Measurements from ENCODE around the gene IL26.
"Not testable (repeated sequence)": the region's sequence is repeated elsewhere in the genome, so short reads cannot be mapped to it uniquely, and the experiment has no call there.

IL26 gene

DNA sequence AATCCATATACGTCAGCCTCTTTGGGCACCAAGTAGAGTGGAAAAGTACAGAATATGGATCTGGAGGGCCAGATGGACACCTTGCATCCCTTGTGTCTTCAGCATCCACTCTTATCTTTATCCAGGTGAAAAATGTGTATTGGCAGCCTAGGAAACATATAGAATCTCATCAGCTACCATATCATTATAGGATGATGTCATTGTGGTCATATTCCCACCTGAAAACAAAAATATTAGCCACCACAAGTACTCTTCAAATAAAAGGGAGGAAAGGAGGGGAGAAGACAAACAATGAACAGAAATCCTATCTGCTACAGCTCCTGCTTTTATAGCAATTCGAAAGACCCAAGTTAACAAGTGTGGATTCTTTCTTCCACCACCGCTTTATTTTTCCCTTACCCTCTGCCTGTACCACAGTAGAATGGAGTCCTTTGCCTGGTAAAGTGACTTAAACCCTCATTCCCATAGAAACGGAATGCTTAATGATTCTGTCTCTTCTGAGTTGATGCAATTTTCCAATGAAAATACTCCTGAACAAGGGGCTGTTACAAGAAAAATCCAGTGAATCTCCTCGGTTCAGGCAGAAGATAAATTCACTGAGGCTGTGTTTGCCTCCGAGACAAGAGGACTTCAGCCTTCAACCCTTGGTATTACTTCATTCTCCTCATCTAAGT, 13.8 kb upstream of the IL26 start:
- no peak for DNase-seq

DNA sequence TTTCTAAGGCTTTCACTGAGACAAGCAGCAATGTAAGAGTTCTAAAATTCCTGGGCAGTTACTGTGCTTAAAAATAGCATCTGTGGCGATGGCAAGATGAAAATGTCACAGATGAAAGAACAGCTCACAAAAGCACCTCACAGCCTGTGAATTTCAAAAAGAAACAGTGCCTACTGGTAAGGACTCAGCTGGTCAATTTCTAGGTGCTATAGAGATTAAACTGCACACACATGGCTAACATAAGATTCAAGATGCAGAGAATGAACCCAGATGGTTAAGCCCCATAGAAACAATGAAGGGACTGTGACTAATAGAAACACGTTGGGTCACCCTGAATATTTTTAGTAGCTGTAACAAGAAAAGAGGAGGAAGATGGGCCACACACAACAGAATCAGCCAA, 12.0 kb upstream of the IL26 start:
- no peak for DNase-seq

DNA sequence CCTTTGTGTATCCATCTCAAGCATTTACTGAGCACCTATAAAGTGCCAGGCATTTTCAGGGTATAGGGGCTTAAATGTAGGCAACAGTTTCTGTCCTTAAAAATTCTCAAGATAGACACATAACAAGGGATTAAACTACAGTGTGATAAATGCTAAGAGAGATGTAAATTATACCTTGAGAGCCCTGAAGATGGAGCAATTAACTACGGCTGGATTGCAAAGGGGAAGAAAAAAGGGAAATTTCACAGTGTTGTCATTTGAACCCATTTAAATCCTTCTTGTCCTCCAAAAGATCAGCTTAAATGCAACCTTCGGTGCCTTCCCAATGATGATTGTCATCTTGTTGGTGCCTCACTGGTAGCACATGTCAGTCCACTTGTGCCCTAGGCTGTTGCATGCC, 11.5 kb upstream of the IL26 start:
- DNase-seq: no peak

DNA sequence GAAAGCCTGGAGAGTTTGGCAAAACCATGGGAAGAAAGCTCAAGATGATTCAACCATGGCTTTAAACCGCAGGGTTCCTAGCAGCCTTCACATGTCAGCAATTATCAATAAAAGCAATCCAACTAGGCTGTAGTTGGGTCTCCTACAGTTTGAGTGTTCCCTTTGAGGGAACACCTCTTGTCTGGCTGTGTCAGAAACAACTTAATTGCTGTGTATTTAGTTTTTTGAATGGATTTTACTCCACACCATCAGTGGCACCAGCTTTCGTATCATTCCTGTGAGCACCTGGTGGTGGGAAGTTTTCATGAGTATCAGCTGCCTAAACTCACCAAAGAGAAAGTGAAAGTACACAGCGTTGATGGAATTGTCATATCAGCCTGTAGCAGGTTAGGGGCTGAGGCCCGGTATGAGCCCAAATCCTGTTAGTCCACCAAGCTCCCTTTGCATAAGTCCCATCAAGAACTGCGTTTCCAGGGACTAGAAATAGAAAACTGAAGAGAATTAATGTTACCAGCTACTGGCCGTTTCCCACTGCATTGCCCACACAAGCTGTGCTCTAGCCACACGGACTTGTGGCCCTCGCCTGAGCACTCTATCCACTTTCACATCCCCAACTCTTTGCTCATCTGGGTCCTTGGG, 10.9 kb upstream of the IL26 start:
- peak; percentile 66 for DNase-seq

DNA sequence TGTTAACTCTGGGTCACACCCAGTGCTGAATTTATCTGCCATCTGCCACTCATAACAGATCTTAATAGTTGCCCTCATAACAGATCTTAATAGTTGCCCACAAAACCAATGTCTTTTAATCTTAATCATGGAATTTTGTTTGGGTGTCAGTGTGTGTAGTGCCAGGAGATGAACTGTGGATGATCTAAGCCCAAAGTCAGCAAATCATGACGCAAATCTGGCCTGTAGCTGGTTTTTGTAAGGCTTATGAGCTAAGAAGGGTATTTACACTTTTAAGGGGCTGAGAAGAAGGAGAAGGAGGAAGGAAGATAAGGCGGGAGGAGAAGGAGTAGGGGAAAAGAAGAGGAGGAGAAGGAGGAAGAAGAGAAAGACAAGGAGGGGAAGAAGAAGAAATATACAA, 10.0 kb upstream of the IL26 start:
- no peak for DNase-seq

DNA sequence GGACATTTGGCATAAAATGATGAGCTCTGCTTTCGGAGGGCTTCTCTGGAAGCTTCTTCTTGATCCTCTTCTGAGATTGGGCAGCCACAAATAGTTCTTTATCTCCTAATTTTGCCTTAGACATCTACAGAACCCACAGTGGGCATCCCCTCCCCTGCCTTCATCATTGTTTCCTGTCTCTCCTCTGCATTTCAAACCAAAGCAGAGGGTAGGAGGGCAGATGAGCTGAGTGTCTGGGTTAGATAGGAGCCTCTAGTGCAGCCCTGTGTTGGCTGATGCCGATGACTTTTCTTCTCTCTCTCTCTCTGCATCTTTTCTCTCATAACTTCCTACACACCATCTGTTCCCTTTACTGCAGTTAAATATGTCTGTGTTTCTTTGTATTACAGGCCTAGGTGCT, 8.5 kb upstream of the IL26 start:
- DNase-seq: no peak

DNA sequence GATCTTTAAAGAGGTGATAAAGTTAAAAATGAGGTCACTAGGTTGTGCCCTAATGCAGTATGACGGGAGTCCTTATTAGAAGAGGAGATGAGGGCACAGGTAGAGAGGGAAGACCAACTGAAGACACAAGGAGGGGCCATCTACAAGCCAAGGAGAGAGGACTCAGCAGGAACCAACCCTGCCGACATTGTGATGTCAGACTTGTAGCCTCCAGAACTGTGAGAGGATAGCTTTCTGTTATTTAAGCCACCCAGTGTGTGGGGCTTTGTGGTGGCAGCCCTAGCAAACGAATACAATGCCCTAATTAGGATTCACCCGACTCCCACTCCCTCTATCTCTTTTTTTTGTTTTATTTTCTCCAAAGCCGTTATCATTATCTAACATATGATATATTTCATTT, 7.9 kb upstream of the IL26 start:
- DNase-seq: no peak

DNA sequence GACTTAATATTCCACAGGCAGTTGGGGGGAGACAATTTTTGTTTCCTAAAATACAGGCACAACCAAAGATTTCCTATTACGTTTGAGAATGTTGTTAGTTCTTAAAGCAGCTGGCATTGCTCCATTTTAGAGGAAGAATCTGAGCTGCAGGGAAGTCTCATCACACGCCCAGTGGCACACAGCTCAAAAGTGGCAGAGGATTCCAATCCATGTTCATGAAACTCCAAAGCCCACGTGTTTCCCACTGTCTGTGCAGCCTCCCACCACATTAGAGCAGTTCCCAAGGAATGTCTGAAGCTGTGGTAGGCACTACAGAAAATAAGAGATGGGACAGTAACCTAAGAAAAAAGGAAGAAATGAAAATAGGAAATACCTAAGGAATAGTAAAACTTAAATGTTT, 6.1 kb upstream of the IL26 start:
- DNase-seq: no peak

DNA sequence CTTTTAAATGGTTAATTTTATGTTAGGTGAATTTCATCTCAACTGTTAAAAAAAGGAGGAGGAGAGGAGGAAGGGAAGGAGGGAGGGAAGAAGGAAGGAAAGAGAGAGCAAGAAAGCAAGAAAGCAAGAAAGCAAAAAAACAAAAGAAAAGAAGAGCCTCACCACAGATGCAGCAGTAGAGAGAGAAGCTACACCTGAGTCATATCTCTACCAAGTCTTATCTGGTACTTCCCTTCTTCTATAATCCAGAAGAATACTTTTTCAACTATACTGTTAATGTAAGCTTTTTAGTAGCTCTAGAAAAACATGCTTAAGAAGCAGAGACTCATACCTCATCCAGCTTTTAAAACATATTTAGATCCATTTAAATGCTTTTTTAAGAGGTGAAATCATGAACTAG, 5.6 kb upstream of the IL26 start:
- no peak for DNase-seq

DNA sequence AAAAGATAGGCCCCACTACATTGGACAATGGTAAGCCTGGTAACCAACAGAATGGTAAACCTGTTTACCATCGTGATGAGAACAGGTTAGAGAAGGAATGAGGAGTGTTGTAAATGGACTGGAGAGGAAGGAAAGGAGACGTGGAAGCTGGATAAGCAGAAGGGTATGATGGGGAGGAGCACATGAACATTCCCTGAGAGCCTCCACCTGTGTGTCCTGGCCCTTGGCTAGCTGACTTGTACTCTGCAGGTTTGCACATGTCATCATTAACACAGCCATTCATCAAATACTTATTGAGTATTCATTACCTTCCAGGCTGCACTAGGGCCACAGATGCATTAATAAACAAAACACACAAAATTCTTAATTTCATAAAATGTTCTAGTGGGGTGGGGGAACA, 4.3 kb upstream of the IL26 start:
- no peak for DNase-seq

DNA sequence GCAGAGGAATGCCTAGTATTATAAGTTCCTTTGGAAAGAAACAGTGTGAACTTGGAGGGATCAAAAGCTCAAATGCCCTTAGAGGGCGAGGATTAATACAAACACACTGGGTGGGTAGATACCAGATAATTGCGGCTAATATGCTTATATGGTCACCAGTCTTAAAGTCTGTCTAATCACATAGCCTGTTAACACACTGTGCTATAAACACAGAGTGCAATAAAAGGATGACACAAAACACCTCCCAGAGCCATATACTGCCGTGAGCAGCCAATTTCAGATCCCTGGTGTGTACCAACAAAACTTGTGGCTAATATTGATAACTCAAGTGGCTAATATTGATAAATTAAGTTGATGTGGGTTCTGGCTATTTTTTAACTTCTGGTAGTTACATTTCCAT, 1.7 kb upstream of the IL26 start:
- DNase-seq: no peak

DNA sequence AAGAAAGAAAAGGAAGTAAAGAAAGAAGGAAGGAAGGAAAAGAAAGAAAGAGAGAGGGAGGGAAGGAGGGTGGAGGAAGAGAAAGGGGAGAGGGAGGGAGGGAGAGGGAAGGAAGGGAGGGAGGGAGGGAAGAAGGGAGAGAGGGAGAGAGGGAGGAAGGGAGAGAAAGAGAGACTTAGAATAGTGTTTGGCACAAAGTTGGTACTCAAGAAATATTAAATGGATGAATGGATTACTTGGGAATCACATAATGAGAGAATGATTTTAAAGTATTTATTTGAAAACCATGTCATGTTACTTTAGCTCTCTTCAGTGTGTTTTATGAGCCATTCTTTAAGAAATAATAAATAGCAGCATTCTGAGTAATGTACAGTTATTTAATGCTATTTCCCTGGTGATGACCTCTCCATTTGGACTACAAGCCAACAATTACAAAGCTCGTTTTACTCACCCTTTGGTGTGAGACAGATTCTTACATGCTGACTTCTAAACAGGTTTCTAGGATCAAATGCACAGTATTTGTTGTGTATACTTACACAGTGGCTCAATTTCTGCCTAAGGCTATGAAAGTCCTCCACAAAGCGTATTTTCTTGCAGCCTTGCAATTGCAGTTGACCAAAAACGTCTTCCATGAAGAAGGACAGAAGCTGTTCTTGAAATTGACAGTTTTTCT, 861 bp downstream of the IL26 start:
- DNase-seq: no peak

DNA sequence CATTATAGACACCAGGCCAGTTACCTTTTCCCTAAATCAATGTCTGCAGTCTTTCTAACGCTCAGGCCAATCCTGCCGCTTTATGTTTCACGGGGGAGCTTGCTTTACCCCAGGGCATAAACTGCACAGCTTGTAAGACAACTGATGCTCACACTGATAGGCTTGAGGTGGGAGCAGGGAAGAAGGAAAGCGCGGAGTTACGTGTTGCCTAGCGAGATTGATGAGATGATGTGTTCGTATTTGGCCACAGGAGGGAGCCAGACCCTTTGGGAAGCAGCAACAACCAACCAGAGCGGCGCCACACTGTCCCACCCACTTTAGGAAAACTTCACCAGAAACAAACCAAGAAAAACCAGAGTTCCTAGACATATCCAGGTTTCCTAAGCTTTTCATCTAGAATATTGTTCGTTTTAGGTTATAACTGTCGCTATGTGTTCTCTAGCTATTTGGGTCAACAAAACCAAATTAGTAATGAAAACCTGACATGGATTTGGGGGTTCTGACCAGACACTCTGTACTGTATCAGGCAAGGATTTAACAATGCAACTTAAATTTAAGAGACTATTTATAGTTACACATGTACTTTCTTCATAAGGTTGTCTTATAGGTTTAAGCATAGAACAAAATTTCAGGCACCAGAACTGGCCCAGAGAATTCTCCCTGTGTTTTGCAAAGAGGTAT, 2.4 kb downstream of the IL26 start:
- peak; percentile 82 for DNase-seq

DNA sequence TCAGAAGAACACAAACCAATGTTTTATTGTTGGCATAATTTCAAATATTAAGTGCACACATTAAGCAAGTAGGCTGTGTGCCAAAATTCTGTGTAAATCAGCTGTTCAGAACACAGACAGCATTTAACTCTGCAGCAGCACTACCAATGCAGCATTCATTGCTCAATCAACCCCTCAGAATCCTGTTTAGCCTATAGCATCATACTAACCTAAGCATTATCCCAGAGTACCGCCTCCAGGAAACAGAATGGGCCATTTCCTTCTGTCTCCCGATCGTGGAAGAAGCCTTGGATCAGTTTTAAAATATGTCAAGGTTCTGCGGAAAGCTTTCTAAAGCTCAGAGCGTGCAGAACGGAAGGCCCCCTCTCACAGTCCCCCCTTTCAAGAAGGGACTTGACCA, 3.3 kb downstream of the IL26 start:
- no peak for DNase-seq

DNA sequence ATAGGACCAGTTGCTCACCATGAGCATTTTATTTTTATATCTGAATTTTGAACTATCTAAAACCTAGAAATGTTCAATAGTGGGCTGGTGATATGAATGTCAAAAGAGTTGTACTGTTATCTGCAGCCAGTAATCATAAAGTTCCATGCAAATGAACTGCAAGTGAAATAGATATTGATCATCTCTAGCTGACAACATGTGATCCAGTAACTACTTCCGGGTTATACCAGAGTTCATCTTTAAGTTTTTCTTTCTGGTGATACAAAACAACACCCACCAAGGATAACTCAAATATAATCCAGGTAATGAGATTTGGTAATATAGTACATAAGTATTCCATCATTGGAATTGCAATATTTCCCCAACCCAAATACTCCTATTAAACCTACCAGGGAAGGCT, 4.1 kb downstream of the IL26 start:
- DNase-seq: no peak

DNA sequence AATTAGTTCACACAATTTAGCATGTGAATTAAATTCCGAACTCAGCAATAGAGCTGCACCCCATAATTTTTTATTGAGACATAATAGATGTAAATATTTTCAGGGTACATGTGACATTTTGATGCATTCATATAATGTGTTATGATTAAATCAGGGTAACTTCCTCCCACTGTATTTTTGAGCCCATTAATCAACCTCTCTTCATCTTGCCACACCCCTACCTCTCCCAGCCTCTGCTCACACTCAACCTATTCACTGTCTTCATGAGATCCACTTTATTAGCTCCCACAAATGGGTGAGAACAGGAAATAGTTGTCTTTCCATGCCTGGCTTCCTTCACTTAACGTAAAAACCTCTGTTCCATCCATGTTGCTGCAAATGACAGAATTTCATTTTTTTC, 14.7 kb downstream of the IL26 start:
- no peak for DNase-seq

DNA sequence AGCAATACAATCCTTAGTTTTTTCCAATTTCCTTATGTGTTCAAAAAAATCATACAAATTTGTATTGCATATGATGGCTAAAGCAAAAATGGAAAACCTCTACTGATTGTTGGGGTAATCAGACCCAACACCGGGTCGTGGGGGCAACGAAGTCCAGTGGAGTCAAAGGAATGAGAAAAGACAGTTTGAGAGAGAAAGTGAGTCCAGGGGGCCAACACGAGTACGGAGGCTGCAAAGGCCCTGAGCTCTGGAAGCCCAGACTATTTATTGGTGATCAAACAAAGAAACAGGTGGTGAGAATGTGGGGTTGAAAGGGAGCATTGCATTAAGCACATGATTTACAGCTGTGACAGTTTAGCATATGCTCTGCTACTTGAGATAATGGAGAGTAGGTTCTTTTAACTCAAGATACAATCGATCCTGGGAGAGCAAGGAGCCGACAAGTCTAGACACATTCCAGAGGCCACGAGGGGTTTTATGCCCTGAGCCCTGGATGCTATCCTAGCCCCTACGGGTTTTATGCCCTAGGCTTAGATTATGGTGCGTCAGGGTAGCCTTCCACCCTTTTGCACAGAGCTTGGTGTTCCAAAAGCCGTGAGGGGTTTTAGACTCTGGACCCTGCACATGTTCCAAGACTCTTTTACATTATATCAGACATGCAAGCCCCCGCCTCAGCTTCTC, 16.4 kb downstream of the IL26 start:
- not testable (repeated sequence) for DNase-seq

DNA sequence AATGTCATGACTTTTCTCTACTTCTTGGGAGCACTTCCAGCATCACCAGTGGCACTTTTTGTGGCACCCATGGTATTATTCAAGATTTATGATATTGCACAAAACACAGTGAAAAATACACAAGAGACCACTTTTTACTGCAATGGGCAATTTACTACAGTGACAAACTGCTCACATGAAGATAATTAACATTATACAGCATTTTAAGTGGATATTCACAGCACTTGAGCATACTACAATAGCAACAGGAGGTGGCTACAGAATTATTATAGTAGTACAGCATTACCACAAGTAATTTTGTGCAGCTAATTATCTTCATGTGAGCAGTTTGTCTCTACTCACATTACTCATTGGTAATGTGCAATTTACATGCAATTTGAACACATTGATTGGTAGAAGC, 18.3 kb downstream of the IL26 start:
- DNase-seq: no peak

DNA sequence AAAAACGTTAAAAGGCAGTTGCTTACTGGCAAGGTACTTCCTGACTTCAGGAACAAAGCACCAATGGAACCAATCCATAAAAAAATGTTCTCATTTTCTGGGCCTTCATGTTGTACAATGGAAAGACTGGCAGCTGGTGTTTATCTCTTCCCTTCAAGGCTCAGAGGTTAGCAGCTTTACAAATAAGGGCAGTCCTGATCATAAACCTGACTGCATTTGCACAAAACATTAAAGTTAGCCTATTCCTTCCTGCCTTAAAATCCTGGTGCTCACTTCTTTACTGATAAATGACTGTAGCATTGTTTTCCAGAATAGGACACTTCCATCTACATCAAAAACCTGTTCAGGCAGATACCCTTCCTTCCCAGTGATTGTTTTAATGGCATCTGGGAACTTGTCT, 19.2 kb downstream of the IL26 start:
- no peak for DNase-seq

DNA sequence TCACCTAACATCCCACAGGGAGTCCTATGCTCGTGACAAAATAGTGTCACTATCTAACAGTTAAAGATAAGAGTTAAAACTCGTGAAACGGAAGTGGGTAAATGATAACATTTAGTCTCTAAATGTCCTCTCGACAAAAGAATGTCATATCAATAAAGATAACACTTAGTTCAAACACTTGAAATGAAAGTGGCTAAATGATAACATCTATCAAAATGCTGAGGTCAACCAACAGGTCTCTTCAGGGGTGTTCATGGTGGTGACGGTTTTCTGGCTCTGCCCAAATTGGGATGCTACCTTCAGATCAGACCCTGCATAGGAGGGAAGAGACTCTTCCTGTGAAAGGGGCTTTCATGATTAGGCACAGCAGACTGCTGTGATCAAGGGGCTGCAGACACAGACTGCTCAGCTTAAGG, 22.1 kb downstream of the IL26 start:
- DNase-seq: peak; percentile 16

DNA sequence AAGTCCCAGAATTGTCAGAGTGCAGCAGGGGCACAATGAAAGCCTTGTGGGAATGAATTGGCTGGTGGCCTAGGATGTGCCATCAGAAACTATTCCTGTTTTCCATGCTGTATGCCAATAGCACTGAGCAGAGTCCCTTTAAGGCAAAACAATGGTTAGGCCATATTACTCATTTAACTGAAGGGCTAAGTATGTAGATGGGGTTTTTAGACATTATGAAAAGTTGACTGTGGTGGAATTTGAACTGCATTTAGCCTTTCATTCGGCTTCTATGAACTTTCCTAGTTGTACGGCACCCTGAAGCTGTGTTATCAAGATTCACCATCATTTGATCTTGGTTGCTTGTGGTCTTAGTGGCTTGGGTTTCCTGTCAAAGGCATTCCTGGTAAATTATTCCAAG, 24.8 kb downstream of the IL26 start:
- DNase-seq: no peak

DNA sequence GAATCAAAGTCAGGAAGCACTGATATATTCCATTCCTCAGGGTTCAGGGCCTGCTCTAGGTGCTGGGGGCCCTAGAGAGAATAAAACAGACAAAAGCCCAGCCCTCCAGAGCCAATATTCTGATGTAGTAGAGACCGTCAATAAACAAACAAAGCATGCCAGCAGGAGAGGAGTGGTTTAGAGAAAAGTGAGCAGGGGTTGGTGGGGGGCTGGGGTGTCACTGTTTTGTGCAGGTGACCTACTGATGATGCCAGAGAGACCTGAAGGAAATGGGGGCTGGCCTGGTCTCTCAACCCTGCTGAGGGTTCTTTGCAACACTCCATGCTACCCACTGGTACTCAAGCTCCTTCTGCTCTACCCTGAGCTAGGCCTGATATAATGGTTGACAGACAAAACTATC, 26.5 kb downstream of the IL26 start:
- no peak for DNase-seq

DNA sequence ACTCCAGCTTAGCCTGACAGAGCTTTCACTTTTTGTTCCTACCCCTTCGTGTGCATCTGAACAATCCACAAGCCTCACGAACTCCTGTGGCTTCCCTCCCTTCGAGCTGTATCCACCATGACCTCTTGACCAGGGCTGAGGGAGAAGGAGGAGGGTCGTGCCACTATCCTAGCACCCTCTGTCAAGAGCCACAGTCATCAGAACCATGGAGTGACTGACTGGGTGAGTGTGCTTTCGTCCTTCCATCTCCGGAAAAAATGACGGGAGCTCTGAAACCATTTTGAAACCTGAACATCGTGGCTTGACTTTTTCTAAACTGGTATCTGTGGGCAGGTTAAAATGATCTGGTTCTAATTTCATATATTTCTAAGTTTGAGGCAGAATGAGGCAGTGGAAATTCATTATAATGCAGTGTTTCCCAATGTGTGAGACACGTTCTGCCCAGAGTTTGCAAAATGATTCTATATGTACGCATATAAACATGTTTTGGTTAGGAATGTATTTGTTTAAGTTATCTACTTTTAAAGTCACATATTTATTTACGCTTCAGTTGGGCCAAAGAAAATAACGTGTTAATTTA, 27.0 kb downstream of the IL26 start:
- DNase-seq: no peak
